Measurements from ENCODE around the gene TPCN1.
"Not testable (repeated sequence)": the region's sequence is repeated elsewhere in the genome, so short reads cannot be mapped to it uniquely, and the experiment has no call there.

The TPCN1 gene

GRCh38 chr12:113197518-113198077, 23.7 kb upstream of the TPCN1 start:
- no peak for DNase-seq

- DNase-seq: no peak
These were observed 23.0 kb upstream of the TPCN1 start for GRCh38 chr12:113198296-113198695.

- no peak for DNase-seq
These were observed 21.1 kb upstream of the TPCN1 start for GRCh38 chr12:113200021-113200797.

GRCh38 chr12:113201187-113202177, 19.8 kb upstream of the TPCN1 start:
- DNase-seq: peak; percentile 24

GRCh38 chr12:113202300-113203075, 18.8 kb upstream of the TPCN1 start:
- DNase-seq: no peak

- no peak for DNase-seq
These were observed 17.2 kb upstream of the TPCN1 start for GRCh38 chr12:113203852-113204760.

- no peak for DNase-seq
These were observed 16.5 kb upstream of the TPCN1 start for GRCh38 chr12:113204804-113205203.

GRCh38 chr12:113206802-113207201, 14.5 kb upstream of the TPCN1 start:
- not testable (repeated sequence) for DNase-seq

- peak; percentile 45 for DNase-seq
These were observed 13.6 kb upstream of the TPCN1 start for GRCh38 chr12:113207613-113208040.

GRCh38 chr12:113208041-113208934, 13.0 kb upstream of the TPCN1 start:
- DNase-seq: no peak

GRCh38 chr12:113211160-113211559, 10.1 kb upstream of the TPCN1 start:
- DNase-seq: no peak

GRCh38 chr12:113214895-113215400, 6.3 kb upstream of the TPCN1 start:
- DNase-seq: peak; percentile 48

- DNase-seq: no peak
These were observed 5.2 kb upstream of the TPCN1 start for GRCh38 chr12:113216027-113216426.

GRCh38 chr12:113220593-113221180, 577 bp upstream of the TPCN1 start:
- DNase-seq: peak; percentile 59

- DNase-seq: no peak
These were observed 899 bp downstream of the TPCN1 start for GRCh38 chr12:113221997-113222729.

- peak; percentile 93 for DNase-seq
These were observed 1.7 kb downstream of the TPCN1 start for GRCh38 chr12:113222730-113223531.

GRCh38 chr12:113224955-113225354, 3.7 kb downstream of the TPCN1 start:
- no peak for DNase-seq

Data from NCI-H2029 (cell line).